Hematopoietic multipotent progenitor cell treated with erythropoietin and hydrocortisone succinate and interleukin-3 and kit ligand, for 8 days (in vitro differentiated cells): ENCODE data around the gene INHBE.
"Not testable (repeated sequence)": the region's sequence is repeated elsewhere in the genome, so short reads cannot be mapped to it uniquely, and the experiment has no call there.

Experiments used
- DNase-seq: peaks from one replicate; pipeline ENCODE4 v3.0.0-alpha.2; 2015

Gene INHBE

GRCh38 chr12:57476993-57477709 is 22.0 kb downstream of the INHBE start:
- DNase-seq: no peak

GRCh38 chr12:57477710-57478681 is 22.9 kb downstream of the INHBE start:
- DNase-seq: peak; percentile 48

GRCh38 chr12:57479043-57479375 is 23.9 kb downstream of the INHBE start:
- no peak for DNase-seq

GRCh38 chr12:57479376-57480115 is 24.4 kb downstream of the INHBE start, which contains the start of gene ARHGAP9:
TSS of gene ARHGAP9 (minus strand) at chr12:57479866. CDS start at chr12:57479406, 460 bp downstream.
- no peak for DNase-seq

- no peak for DNase-seq
These were observed 26.6 kb downstream of the INHBE start for GRCh38 chr12:57481671-57482070.

- DNase-seq: no peak
These were observed 28.4 kb downstream of the INHBE start for GRCh38 chr12:57483466-57483865.

GRCh38 chr12:57485695-57486094 is 30.6 kb downstream of the INHBE start:
- DNase-seq: no peak

GRCh38 chr12:57487055-57487596 is 32.0 kb downstream of the INHBE start:
- DNase-seq: no peak

- peak; percentile 99 for DNase-seq
These were observed 32.7 kb downstream of the INHBE start, which contains the start of gene MARS1 for GRCh38 chr12:57487597-57488401. TSS of gene MARS1 (plus strand) at chr12:57488068. CDS start at chr12:57488091, 23 bp downstream.

- peak; percentile 22 for DNase-seq
These were observed 33.5 kb downstream of the INHBE start for GRCh38 chr12:57488402-57489156.

- no peak for DNase-seq
These were observed 34.1 kb downstream of the INHBE start for GRCh38 chr12:57489157-57489641.

- DNase-seq: no peak
These were observed 35.0 kb downstream of the INHBE start for GRCh38 chr12:57490126-57490525.

GRCh38 chr12:57491393-57492280 is 36.5 kb downstream of the INHBE start:
- peak; percentile 64 for DNase-seq

GRCh38 chr12:57495051-57495701 is 40.1 kb downstream of the INHBE start:
- not testable (repeated sequence) for DNase-seq

GRCh38 chr12:57496822-57497221 is 41.7 kb downstream of the INHBE start:
- DNase-seq: no peak

- no peak for DNase-seq
These were observed 42.4 kb downstream of the INHBE start for GRCh38 chr12:57497223-57498131.

- DNase-seq: no peak
These were observed 43.0 kb downstream of the INHBE start for GRCh38 chr12:57498132-57498502.

- no peak for DNase-seq
These were observed 43.5 kb downstream of the INHBE start for GRCh38 chr12:57498571-57498970.
